NCI-H2171 treated with DMSO at 0.1 percent for 48 hours (cell line): ENCODE measurements around the gene RFC4.
"Not testable (repeated sequence)": the region's sequence is repeated elsewhere in the genome, so short reads cannot be mapped to it uniquely, and the experiment has no call there.

ENCODE experiments used
- DNase-seq: peaks from one replicate; lab custom pipeline; 2025; lab: John Stamatoyannopoulos, UW

The RFC4 gene

DNA sequence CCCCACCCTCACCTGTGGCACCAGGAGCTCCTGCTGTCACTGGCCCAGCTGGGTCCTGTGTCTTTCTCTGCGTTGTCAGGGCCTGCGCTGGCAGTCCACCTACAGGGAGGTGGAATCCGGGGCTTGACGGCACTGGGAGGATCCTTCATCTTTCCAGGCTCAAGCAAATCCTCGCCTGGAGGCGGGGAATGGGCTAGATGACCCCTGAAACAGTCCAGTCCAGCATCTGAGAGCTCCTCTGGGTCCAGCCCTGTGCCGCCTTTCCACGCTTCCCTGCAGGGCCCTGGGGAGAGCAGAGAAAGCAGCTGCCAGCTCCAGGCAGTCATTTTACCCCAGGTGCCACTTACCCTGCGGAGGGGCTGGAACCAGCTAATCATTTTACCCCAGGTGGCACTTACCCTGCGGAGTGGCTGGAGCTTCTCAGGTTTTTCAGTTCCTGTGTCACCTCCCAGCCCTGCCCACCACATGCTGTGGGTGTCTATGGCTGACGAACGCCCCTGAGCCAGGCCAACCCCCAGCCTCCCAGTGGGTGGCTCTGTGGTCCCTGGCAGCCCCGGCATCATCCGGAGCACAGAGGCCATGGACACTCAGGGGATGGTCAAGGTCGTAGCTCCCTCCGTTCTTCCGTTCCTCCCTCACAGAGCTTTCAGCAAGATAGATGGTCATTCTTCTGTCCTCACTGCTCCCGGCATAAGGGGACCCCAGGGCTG is 18.3 kb upstream of the RFC4 start:
- DNase-seq = peak; percentile 45

GRCh38 chr3:186823386-186823785 is 17.1 kb upstream of the RFC4 start:
- DNase-seq = no peak

- DNase-seq = not testable (repeated sequence)
Observed at GRCh38 chr3:186822388-186822759, 16.1 kb upstream of the RFC4 start.

DNA sequence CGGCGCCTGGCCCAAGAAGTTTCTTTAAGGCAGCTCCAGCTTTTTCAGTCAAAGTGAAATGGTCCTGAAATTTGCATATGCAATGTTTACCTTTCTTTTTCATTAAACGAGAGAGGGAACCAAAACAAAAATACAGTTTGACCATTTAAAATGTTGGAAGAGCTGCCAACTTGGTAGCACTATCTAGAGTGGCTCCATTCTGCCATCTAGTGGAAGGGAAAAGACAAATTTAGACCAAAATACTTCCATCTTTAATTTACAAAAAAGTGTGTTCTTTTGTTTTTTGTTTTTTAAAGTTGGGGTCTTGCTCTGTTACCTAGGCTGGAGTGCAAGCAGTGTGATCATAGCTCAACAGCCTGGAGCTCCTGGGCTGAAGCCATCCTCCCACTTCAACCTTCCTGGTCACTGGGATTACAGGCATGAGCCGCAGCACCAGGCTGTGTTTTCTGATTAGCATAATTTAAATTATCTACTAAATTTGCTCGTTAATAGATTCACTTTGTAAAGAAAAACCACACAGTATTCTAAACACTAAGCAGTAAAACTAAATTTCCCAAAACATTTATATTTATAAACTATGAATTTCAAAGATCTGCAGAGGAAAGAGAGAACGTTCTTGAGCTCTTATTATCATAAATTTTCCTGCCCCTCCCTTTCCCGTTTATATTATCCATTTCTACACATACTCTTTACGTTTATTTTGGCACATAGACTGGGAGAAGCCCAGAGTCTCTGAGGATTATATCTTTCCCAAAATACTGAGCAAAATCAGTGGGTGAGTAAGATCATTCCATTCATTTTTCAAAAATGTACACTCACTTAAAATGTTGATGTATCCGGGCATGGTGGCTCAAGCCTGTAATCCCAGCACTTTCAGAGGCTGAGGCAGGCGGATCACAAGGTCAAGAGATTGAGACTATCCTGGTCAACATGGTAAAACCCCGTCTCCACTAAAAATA is 15.4 kb upstream of the RFC4 start:
- DNase-seq = peak; percentile 25

- no peak for DNase-seq
Observed at GRCh38 chr3:186818956-186819355, 12.7 kb upstream of the RFC4 start.

- no peak for DNase-seq
Observed at GRCh38 chr3:186818516-186818915, 12.2 kb upstream of the RFC4 start.

DNA sequence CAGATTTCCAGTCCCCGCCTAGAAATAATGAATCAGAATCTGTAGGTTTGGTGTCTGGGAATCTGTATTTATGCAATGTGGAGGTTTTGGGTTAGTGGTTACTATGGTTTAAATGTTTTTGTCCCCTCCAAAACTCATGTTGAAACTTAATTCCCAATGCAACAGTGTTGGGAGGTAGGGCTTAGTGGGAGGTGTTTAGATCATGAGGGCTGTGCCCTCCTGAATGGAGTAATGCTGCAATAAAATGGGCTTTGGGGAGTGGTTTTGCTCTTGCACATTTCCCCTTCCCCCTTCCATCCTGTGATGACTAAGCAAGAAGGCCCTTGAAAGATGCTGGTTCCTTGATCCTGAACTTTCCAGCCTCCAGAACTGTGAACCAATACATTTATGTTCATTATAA is 9.2 kb upstream of the RFC4 start:
- DNase-seq = no peak

- DNase-seq = no peak
Observed at GRCh38 chr3:186814100-186814499, 7.8 kb upstream of the RFC4 start.

DNA sequence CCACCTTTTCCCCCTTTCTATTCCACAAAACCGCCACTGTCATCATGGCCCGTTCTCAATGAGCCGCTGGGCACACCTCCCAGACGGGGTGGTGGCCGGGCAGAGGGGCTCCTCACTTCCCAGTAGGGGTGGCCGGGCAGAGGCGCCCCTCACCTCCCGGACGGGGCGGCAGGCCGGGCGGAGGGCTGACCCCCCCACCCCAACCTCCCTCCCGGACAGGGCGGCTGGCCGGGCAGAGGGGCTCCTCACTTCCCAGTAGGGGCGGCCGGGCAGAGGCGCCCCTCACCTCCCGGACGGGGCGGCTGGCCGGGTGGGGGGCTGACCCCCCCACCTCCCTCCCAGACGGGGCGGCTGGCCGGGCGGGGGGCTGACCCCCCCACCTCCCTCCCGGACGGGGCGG is 5.0 kb upstream of the RFC4 start:
- DNase-seq = not testable (repeated sequence)

DNA sequence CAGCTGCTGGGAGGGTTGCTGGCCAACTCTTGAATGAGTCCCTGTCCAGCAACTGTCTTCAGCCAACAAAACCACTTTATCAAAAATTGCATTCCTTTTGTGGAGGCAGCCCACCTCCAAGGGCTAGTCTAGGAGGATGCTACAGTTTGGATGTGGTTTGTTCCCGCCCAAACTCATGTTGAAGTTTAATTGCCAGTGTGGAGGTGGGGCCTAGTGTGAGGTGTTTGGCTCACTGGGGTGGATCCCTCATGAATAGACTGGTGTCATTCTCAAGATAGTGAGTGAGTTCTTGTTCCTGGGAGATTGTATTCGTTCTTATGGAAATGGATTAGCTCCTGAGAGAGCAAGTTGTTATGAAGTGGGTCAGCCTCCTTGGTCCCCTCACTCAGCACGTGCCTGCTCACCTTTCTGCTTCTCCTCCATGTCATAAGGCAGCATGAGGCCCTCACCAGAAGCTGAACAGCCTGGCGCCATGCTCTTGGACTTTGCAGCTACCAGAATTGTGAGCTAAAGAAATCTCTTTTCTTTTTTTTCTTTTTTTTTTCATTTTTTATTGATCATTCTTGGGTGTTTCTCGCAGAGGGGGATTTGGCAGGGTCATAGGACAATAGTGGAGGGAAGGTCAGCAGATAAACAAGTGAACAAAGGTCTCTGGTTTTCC is 4.2 kb upstream of the RFC4 start:
- DNase-seq = no peak

DNA sequence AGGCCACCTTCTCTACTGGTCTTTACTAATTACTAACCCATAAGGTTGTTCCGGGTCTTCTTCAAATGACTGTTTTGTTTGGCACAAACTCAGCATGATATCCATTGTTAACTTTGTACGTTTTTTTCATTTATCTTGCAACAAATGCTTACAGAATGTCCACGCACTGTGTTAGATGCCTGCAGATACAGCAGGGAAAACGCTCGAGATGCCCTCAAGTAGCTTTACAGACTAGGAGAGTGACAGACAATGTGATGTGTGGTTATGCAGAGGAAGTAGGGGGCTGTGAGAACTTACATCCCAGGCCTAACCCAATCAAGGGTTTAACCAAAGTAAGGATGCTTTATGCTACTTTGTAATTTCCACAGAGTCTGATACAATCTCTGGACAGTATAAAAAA is 949 bp upstream of the RFC4 start:
- no peak for DNase-seq

GRCh38 chr3:186803447-186803846 is 2.8 kb downstream of the RFC4 start:
- not testable (repeated sequence) for DNase-seq

DNA sequence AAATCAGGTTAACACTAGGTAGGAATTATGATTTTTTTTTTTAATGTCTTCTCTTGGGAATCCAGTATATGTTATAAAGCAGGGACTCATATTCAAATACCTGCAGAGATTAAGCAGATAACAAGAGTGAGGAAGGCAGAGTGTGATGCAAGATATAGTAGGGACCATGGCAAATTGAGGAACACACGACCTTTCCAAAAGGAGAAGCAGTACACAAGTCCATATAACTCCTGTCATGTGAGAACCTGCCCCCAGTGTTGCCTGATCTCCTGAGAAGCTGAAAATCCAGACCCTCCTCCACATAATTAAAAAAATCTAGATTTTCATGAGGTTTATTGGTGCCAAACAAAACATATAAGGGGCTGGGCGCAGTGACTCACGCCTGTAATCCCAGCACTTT is 3.6 kb downstream of the RFC4 start:
- DNase-seq = no peak

- no peak for DNase-seq
Observed at GRCh38 chr3:186800285-186800684, 6.0 kb downstream of the RFC4 start.

- no peak for DNase-seq
Observed at GRCh38 chr3:186798239-186798874, 7.9 kb downstream of the RFC4 start.

GRCh38 chr3:186790261-186790981 is 15.9 kb downstream of the RFC4 start:
- peak; percentile 38 for DNase-seq

DNA sequence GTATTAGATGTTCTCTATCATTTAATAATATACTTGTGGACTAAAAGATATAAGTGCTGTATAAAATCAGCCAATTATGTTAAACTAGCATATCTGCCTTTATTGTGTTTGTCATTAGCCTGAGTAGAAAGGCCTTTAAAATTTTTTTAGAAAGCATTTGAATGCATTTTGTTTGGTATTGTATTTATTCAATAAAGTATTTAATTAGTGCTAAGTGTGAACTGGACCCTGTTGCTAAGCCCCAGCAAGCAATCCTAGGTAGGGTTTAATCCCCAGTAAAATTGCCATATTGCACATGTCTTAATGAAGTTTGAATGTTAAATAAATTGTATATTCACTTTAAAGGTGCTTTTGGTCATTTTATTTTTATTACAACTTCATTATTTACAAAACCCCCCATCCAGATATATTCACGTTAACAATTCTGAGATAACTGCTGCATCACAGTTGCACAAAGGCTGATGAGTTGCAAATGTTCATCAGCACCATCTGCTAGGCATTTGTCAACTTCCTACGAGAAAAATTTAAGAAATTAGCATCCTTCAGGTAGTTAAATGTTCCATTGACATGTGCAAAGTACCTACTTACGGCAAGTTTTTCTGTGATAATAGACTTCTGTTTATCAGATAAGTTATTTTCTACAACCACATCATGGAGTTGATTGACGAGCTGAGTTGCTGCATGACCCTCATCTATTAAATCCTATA is 16.6 kb downstream of the RFC4 start:
- DNase-seq = no peak

- DNase-seq = no peak
Observed at GRCh38 chr3:186788482-186789370, 17.6 kb downstream of the RFC4 start.

DNA sequence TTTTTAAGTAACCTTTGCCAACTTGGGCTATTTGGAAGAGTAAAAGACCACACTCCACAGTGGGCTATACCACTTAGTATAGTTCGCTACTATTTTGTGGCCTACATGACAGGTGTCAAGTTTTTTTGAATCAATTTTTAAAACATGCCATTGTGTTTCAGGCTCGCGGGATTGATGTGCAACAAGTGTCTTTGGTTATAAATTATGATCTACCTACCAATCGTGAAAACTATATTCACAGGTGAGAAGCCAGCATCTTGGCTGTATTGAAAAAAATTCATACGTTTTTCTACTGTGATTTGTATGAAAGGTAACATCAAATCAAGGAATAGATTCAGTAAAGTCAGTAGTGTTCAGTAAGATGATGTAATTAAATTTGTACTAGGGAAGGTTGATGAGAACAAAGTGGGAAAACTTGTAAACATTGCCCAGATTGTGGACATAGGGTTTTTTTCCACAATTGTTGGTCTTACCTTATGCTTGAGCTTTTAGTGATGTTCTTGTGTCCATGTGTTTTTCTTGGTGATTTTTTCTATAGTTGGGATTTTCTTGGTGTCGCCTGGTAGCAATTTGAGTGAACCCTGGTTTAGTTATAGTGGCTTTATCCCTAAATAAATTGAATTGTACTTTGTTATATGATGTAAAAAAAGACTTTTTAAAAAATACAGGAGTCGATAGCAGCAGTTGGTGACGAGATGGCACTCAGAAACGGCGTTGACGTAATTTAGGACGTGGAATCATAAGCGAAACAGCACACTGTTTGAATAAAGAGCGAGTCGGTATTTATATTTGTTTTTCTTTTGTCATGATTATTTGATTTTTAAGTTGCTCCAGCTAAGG is 18.4 kb downstream of the RFC4 start:
- no peak for DNase-seq
